Heart right ventricle (tissue), 16 donors: Measurements from ENCODE around the gene CKLF. TPM values are rescaled to one million over a fixed set of nuclear protein-coding genes. Genes with fewer than 3 reads are reported as not detected.

ENCODE experiments used
- ATAC-seq, 8 donors: fragments of 200-7000 bp; cut with Tn5 transposase; one replicate each; pipeline ENCODE4 v1.9.1; 2020; ENCODE audit warnings: mild to moderate bottlenecking in 8 of 8, moderate library complexity in 8 of 8, moderate number of reproducible peaks in 1 of 8
- DNase-seq, 2 donors: peaks; one replicate each; pipeline ENCODE4 v3.0.0-alpha.2; 2020
- H3K27ac ChIP-seq, 10 donors: fragments of 200-600 bp; sonication (generic) in 2 of 10; one replicate each; pipeline versions ENCODE4 v1.5.0 to v1.8.0; 2020 to 2022; ENCODE audit warnings: mild to moderate bottlenecking in 3 of 10
- H3K27me3 ChIP-seq, 7 donors: fragments of 200-600 bp; one replicate each; pipeline ENCODE4 v1.8.0; 2021 to 2022; ENCODE audit warnings: mild to moderate bottlenecking in 2 of 7
- H3K36me3 ChIP-seq, 9 donors: fragments of 200-600 bp; sonication (generic) in 1 of 9; one replicate each; pipeline versions ENCODE4 v1.5.0 to v1.8.0; 2020 to 2022; ENCODE audit warnings: mild to moderate bottlenecking in 2 of 9
- H3K4me1 ChIP-seq, 9 donors: fragments of 200-600 bp; sonication (generic) in 1 of 9; one replicate each; pipeline versions ENCODE4 v1.5.0 to v1.8.0; 2020 to 2022; ENCODE audit warnings: mild to moderate bottlenecking in 4 of 9
- H3K4me3 ChIP-seq, 10 donors: fragments of 200-600 bp; sonication (generic) in 2 of 10; one replicate each; pipeline versions ENCODE4 v1.5.0 to v1.8.0; 2020 to 2022; ENCODE audit warnings: mild to moderate bottlenecking in 7 of 10, moderate library complexity in 2 of 10
- H3K9me3 ChIP-seq, 11 donors: fragments of 200-600 bp in 10 of 11; sonication (generic) in 2 of 11; one replicate each; pipeline versions ENCODE4 v1.5.0 to v1.8.0; 2013 to 2022; ENCODE audit warnings: mild to moderate bottlenecking in 2 of 11, control low read depth in 1 of 11, moderate library complexity in 1 of 11
- CTCF ChIP-seq, 9 donors: fragments of 200-600 bp; sonication (generic) in 2 of 9; IDR thresholded peaks; one replicate each; pipeline versions ENCODE4 v1.5.0 to v1.8.0; 2021 to 2022; ENCODE audit warnings: antibody characterized with exemption in 9 of 9, mild to moderate bottlenecking in 5 of 9, moderate library complexity in 1 of 9
- WGBS, 2 donors: extraction: QIAGEN DNeasy Blood & Tissue Kit; methylation state at CpG; one replicate each; pipeline ENCODE4 v1.1.7; 2013; ENCODE audit warnings: inconsistent platforms in 1 of 2; 5-methylcytosine and 5-hydroxymethylcytosine counted together
- intact Hi-C, 10 donors: fragments of 100-400 bp; cut with DNase I; formaldehyde crosslinking; loops; one replicate each; pipeline versions ENCODE4 v1.11.1 to v1.14.2; 2022
- polyA plus RNA-seq, 2 donors: library from polyadenylated mRNA; stranded (reverse); fragments of 200-250 nt; gene quantifications; one replicate each; pipeline ENCODE4 v1.2.3, GENCODE V29; 2013
- total RNA-seq, 10 donors: library from RNA; stranded (reverse); fragmentation: NEBNext Ultra II Directional in 3 of 10; extraction: Animal tissue kit (Norgen Biotek cat#: 25700) in 3 of 10; gene quantifications; one replicate each; pipeline versions ENCODE4 v1.2.1 to v1.2.4, GENCODE V29; 2021 to 2023
- donor health status: Arrhythmogenic right ventricular cardiomyopathy.
- donor health status: ischemic (EF 13 %, LVEDD 7.1; RV severe dilation, severe dysfunction).
- donor health status: healthy with polysubstance abuse.
- donor health status: DM: no; HTN: yes; CAD: no.
- donor health status: DM: no; HTN: no; CAD: no.
- donor health status: ischemic (EF 25% LVEDD 6.9; RV normal size, moderate dysfunction).
- donor health status: ischemic (EF 25% LVEDD 5.7; RV mildly dilated, moderate dysfunction).
- donor health status: healthy.
- donor health status: DM: yes; HTN: yes; CAD: no.
- donor health status: Ischemic cardiomyopathy.
- donor health status: ischemic (EF 35%, LVEDD 5.7; RV mildly dilated, moderate dysfunction).
- donor health status: nonischemic (EF 11% LVEDD 7.7; RV severe dilation, severe dysfunction).
- donor health status: DM: yes; HTN: yes; CAD: no.
- donor health status: PGD.
- donor health status: ischemic (EF 29% LVEDD 5.4; RV normal size, mild dysfunction).
- donor health status: nonischemic (EF 23%, LVEDD 6.1; RV moderate dilation, normal function).

The CKLF gene
- total and polyA plus RNA-seq, 12 donors, result 1.6 to 24.1 (median 6.8) TPM

- Histone ChIP-seq H3K4me3 (no peak overlapping the region), H3K9me3 (no peaks in the 10 kb centered on the region), H3K27me3 (no peaks in the 10 kb centered on the region), H3K36me3 (peaks cover 0 to 78% (median 25%) of the 10 kb centered on the region in 9 donors), H3K27ac (peak overlapping the region in 5 of 10 donors; percentile 44 to 100 (median 97)), H3K4me1 (peaks cover 0 to 68% (median 41%) of the 10 kb centered on the region in 9 donors)
- ATAC-seq (no peak), DNase-seq (no peak)
- WGBS, 2 donors, result 87 to 91% methylated on average over 9 of the region's 9 CpGs
- intact Hi-C loops, result no loop called here
- no peak for TF ChIP-seq CTCF (IDR thresholded peaks at IDR 0.05)
These were observed 26.8 kb upstream of the CKLF start for GRCh38 chr16:66525396-66526180.

DNA sequence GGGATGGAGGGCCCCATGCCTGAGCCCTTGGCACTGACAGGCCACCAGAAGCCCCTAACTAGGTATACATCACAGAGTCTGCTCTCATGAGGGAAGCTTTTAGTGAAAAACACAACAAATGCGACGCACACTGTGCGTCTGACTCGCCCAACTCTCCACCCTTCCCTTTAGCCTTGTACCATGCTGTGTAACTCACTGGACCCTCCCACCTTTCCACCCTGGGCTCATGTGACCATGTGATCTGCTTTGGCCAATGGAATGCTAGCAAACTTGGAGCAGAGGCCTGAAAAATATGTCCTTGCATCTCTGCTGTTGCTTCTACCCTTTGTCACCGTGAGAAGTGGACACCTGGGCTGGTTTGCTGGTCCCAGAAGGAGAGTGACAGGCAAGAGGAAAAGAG is 24.1 kb upstream of the CKLF start:
- no peaks in the 10 kb centered on the region for H3K9me3 ChIP-seq
- no peaks in the 10 kb centered on the region for H3K27me3 ChIP-seq
- H3K36me3 ChIP-seq, result peaks cover 0 to 95% (median 34%) of the 10 kb centered on the region in 9 donors
- no peak overlapping the region for H3K4me3 ChIP-seq
- no peak for DNase-seq
- no peak for ATAC-seq
- no peak overlapping the region for H3K27ac ChIP-seq
- H3K4me1 ChIP-seq, result peaks cover 0 to 41% (median 14%) of the 10 kb centered on the region in 9 donors
- TF ChIP-seq CTCF (IDR thresholded peaks at IDR 0.05), result no peak
- 96 to 99% methylated on average over 5 of the region's 5 CpGs for WGBS, 2 donors
- intact Hi-C loops, result no loop called here

DNA sequence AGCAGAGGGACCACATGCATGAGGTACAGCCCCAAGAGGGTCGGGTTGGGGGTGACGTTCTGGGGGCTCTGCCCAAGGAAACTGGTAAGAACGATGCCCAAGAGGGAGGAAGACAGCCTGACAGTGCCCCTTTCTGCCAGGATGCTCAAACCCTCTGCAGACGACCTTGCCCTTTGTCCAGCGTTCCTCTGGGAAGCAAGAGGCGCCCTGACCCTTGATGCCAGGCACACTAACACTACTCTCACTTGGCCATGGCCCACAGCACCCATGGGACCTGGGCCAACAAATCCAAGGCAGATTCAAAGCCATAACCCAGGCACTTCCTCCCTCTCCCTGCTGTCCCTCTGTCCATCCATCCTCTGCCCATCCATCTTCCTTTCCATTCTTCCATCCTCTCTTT is 22.9 kb upstream of the CKLF start:
- H3K36me3 ChIP-seq, result peaks cover 0 to 98% (median 34%) of the 10 kb centered on the region in 9 donors
- 84 to 90% methylated on average over 6 of the region's 6 CpGs for WGBS, 2 donors
- intact Hi-C loops, result no loop called here
- H3K27ac ChIP-seq, result no peak overlapping the region
- peaks cover 0 to 29% (median 6%) of the 10 kb centered on the region in 9 donors for H3K4me1 ChIP-seq
- H3K9me3 ChIP-seq, result no peaks in the 10 kb centered on the region
- TF ChIP-seq CTCF (IDR thresholded peaks at IDR 0.05), result no peak
- DNase-seq (no peak), ATAC-seq (no peak)
- H3K4me3 ChIP-seq, result no peak overlapping the region
- no peaks in the 10 kb centered on the region for H3K27me3 ChIP-seq

- 46 to 85% methylated on average over 1 of the region's 1 CpG for WGBS, 2 donors
- DNase-seq (no peak), ATAC-seq (peak in 2 of 8 donors; percentile 20 to 34)
- no peaks in the 10 kb centered on the region for H3K9me3 ChIP-seq
- no peak for TF ChIP-seq CTCF (IDR thresholded peaks at IDR 0.05)
- no peaks in the 10 kb centered on the region for H3K27me3 ChIP-seq
- H3K4me3 ChIP-seq, result no peak overlapping the region
- no peak overlapping the region for H3K27ac ChIP-seq
- peaks cover 0 to 17% (median 3%) of the 10 kb centered on the region in 9 donors for H3K4me1 ChIP-seq
- H3K36me3 ChIP-seq, result peaks cover 0 to 94% (median 22%) of the 10 kb centered on the region in 9 donors
- intact Hi-C loops, result no loop called here
These were observed 18.0 kb upstream of the CKLF start for GRCh38 chr16:66534376-66534799.
